Thyroid gland (tissue), 4 donors: ENCODE measurements around the gene PKP3. TPM values are rescaled to one million over a fixed set of nuclear protein-coding genes. Genes with fewer than 3 reads are reported as not detected.

Source experiments
- DNase-seq, 2 donors: peaks; one replicate each; pipeline ENCODE4 v3.0.0-alpha.2; 2019
- H3K27ac ChIP-seq, 3 donors: fragments of 200-600 bp; sonication (generic); 1 replicate in 2 of 3; 2 replicates in 1 of 3; pipeline ENCODE4 v1.5.1; 2016 to 2019; ENCODE audit warnings: mild to moderate bottlenecking in 1 of 3, moderate library complexity in 1 of 3
- H3K27me3 ChIP-seq: fragments of 200-600 bp; sonication (generic); one replicate; pipeline ENCODE4 v1.5.1; 2019
- H3K36me3 ChIP-seq, 2 donors: fragments of 200-600 bp; sonication (generic); one replicate each; pipeline ENCODE4 v1.5.1; 2016 to 2019
- H3K4me1 ChIP-seq, 2 donors: fragments of 200-600 bp; sonication (generic); one replicate each; pipeline ENCODE4 v1.5.1; 2017 to 2019
- H3K4me3 ChIP-seq, 3 donors: fragments of 200-600 bp; sonication (generic); replicated peaks in 1 of 3; 1 replicate in 2 of 3; 2 replicates in 1 of 3; pipeline ENCODE4 v1.5.1; 2016; ENCODE audit warnings: mild to moderate bottlenecking in 1 of 3
- H3K9me3 ChIP-seq: fragments of 200-600 bp; sonication (generic); one replicate; pipeline ENCODE4 v1.5.1; 2017
- POLR2A ChIP-seq, 2 donors: fragments of 450-650 bp; IDR thresholded peaks; one replicate each; pipeline ENCODE4 v1.6.1; 2017; ENCODE audit warnings: antibody characterized with exemption in 2 of 2, mild to moderate bottlenecking in 2 of 2, moderate library complexity in 1 of 2
- WGBS, 2 donors: methylation state at CpG; one replicate each; pipeline ENCODE4 v1.1.5; 2017; 5-methylcytosine and 5-hydroxymethylcytosine counted together
- intact Hi-C: fragments of 100-400 bp; cut with DNase I; formaldehyde crosslinking; loops from one replicate; pipeline ENCODE4 v1.15.1; 2023
- total RNA-seq, 4 donors: library from RNA; depleted of rRNA; stranded (reverse); fragments of >200 nt; gene quantifications; one replicate each; pipeline ENCODE4 v1.2.3, GENCODE V29; 2016
- TF ChIP-seq, protein P1 (sequence below), 6 experiments: fragments of 200-600 bp in 3 of 6; fragments of 450-650 bp in 3 of 6; sonication (generic) in 3 of 6; IDR thresholded peaks; one replicate each; pipeline ENCODE4 v1.5.1; 2016 to 2019; ENCODE audit warnings: antibody characterized with exemption in 6 of 6, mild to moderate bottlenecking in 2 of 6, inconsistent platforms in 1 of 6, moderate library complexity in 1 of 6

Gene PKP3
- total RNA-seq, 4 donors from 2014 or later: 30.4 to 58.4 (median 46.9) TPM

DNA sequence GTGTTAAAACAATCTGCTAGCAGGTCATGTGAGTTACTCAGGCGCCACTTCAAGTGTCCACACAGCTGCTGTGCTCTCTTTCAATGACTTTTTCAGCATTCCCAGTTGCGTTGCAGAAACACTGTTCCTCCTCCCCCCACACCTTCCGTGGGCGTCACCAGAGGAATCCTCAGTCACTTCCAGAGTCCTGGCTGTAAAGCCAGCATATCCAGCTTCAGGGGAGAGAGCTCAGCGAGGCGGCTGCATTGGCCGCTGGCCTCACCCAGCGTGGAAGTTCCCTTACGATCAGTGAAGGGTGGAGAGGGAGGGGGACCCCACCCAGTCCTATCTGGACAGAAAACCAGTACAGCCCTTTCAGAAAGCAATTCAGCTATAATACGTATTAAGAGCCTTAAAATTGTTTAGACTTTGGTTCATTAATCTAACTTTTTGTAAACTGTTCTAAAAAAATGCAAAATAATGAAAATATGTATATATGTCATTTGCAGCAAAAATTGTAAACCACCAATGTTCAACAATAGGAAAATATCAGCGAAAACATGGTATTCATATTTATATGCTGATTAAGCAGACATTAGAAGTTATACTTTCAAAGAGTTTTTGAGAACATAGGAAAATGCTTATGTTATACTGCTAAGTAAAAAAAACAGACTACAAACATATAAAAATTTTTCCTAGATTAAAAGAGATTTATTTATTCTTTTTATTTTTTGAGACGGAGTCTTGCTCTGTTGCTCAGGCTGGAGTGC is 50.6 kb downstream of the PKP3 start:
- DNase-seq: peak; percentile 90 to 92
- 20 to 21% methylated on average over 12 of the region's 12 CpGs for WGBS, 2 donors
- intact Hi-C loops: no loop called here
- H3K27me3 ChIP-seq: no peaks in the 10 kb centered on the region
- TF ChIP-seq, protein P1, sequence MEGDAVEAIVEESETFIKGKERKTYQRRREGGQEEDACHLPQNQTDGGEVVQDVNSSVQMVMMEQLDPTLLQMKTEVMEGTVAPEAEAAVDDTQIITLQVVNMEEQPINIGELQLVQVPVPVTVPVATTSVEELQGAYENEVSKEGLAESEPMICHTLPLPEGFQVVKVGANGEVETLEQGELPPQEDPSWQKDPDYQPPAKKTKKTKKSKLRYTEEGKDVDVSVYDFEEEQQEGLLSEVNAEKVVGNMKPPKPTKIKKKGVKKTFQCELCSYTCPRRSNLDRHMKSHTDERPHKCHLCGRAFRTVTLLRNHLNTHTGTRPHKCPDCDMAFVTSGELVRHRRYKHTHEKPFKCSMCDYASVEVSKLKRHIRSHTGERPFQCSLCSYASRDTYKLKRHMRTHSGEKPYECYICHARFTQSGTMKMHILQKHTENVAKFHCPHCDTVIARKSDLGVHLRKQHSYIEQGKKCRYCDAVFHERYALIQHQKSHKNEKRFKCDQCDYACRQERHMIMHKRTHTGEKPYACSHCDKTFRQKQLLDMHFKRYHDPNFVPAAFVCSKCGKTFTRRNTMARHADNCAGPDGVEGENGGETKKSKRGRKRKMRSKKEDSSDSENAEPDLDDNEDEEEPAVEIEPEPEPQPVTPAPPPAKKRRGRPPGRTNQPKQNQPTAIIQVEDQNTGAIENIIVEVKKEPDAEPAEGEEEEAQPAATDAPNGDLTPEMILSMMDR (IDR thresholded peaks at IDR 0.05): no peak
- TF ChIP-seq POLR2A (IDR thresholded peaks at IDR 0.05): peak in 1 of 2 donors; percentile 52
- no peaks in the 10 kb centered on the region for H3K9me3 ChIP-seq
- H3K4me3 ChIP-seq: no peak overlapping the region
- no peaks in the 10 kb centered on the region for H3K36me3 ChIP-seq
- peak overlapping the region; percentile 41 to 78 (median 46) for H3K27ac ChIP-seq
- H3K4me1 ChIP-seq: peaks cover 21 to 35% of the 10 kb centered on the region in 2 donors

DNA sequence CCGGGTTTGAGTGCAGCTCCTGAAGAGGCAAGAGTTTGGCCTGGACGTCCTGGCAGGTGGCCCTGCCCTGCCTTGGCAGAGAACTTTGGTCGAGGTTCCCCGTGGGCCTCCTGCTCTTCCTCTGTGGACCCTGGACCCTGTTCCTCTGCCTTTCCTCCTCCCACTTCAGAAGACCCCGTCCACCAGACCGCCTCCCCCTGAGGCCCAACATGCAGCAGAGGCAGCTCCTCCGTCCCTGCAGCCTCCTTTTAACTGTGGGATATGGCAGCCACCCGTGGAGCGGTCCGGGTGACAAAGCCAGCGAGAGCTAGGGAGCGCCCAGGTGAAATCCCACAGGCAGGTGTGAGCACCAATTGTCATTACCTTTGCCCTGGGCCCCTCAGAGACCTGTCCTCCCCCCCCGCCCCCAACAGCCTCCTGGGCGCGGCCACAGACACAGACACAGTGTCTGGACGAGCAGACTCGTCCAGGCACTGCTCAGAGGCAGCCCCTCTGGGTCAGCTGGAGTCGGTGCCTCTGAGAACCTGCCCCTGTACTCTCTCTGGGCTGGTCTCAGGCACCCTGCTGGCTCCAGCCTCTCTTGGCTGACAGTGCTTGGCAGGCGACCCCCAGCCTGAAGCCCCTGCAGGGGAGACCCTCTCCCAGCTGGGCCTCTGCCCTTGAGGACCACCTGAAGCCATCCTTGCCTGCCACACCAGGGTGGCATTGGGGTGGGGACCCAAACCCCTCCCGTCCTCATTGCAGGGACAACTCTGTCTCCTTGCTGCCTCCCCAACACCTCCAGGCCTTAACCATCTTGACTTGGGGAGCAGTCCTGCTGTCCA is 52.0 kb downstream of the PKP3 start:
- intact Hi-C loops: no loop called here

DNA sequence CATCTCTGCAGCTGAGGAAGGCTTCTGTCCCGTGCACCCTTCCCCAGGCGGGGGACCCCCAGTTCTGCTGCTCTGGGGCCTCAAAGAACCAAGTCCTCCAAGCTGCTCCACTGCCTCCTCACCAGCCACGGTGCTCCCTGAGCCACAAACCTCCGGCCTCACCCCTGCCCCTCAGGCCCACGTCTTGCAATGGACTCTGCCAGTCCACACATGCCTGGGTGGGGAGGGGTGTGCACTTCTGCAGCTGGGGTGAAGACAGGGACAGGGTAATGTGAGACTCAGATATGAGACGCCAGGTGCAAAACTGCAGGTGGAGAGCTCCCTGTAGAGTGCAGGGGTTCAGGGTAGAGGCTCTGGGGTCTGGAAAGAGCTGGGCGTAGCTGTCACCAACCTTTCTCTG is 52.9 kb downstream of the PKP3 start:
- H3K36me3 ChIP-seq: no peaks in the 10 kb centered on the region
- DNase-seq: no peak
- H3K4me1 ChIP-seq: peaks cover 32 to 37% of the 10 kb centered on the region in 2 donors
- H3K27ac ChIP-seq: no peak overlapping the region
- H3K27me3 ChIP-seq: no peaks in the 10 kb centered on the region
- H3K4me3 ChIP-seq: no peak overlapping the region
- intact Hi-C loops: no loop called here
- TF ChIP-seq, protein P1 (IDR thresholded peaks at IDR 0.05): no peak
- TF ChIP-seq POLR2A (IDR thresholded peaks at IDR 0.05): no peak
- H3K9me3 ChIP-seq: no peaks in the 10 kb centered on the region
- WGBS, 2 donors: 76 to 91% methylated on average over 4 to 6 of the region's 7 CpGs

More for the DNA sequence above, 52.0 kb downstream of the PKP3 start:
- no peak overlapping the region for H3K4me3 ChIP-seq
- H3K4me1 ChIP-seq: peaks cover 24 to 37% of the 10 kb centered on the region in 2 donors
- TF ChIP-seq POLR2A (IDR thresholded peaks at IDR 0.05): no peak
- TF ChIP-seq, protein P1 (IDR thresholded peaks at IDR 0.05): no peak
- H3K9me3 ChIP-seq: no peaks in the 10 kb centered on the region
- H3K27me3 ChIP-seq: no peaks in the 10 kb centered on the region
- no peaks in the 10 kb centered on the region for H3K36me3 ChIP-seq
- 66 to 70% methylated on average over 16 to 17 of the region's 20 CpGs for WGBS, 2 donors
- DNase-seq: peak; percentile 41 to 45
- H3K27ac ChIP-seq: no peak overlapping the region

DNA sequence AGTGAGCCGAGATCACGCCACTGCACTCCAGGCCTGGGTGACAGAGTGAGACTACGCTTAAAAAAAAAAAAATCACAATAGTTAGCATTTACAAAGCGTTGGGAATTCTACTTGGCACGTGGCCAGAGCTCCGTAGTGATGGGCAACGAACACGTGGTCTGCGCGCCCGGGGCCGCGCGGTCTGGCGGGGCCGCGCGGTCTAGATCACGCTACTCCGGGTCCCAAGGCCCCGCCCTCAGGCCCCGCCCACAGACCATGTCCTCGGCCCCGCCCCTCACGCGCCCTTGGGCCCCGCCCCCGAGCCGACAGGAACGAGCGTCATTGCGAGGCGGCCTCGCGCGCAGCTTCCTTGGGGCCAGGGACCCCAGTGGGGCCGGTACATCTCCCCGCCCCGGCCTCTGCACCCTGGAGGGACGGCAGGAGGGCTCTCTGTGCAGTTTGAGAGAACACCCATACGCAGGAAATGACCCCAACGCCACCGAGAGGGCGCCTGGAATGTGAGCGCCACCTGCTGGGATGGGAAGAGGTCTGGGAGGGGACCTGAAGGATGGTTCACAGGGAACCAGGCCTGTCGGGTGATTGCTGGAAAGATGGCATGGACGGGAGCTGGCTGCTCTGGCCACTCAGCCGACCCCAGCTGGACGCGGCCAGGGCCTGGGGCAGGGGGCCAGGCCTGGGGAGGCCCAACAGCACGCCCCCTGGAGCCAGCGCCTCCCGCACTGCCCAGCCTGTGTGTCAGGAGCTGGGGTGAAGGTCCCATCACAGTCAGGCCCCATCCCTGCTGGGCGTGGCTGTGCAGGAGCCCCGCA is 54.1 kb downstream of the PKP3 start:
- WGBS, 2 donors: 8 to 10% methylated on average over 23 to 24 of the region's 55 CpGs

More for the DNA sequence above, 54.1 kb downstream of the PKP3 start:
- no peaks in the 10 kb centered on the region for H3K36me3 ChIP-seq
- H3K4me3 ChIP-seq: peak overlapping the region in 2 of 3 donors; percentile 16 to 63
- peaks cover 32 to 33% of the 10 kb centered on the region in 2 donors for H3K4me1 ChIP-seq
- no peaks in the 10 kb centered on the region for H3K9me3 ChIP-seq
- peak; percentile 95 to 96 for DNase-seq
- peak overlapping the region; percentile 90 to 96 (median 92) for H3K27ac ChIP-seq
- intact Hi-C loops: no loop called here
- H3K27me3 ChIP-seq: no peaks in the 10 kb centered on the region
- TF ChIP-seq, protein P1 (IDR thresholded peaks at IDR 0.05): peak; percentile 65 to 94 (median 90)
- TF ChIP-seq POLR2A (IDR thresholded peaks at IDR 0.05): peak in 1 of 2 donors; percentile 73
